GM21526 (cell line): ENCODE results near the gene SYNDIG1L.

Source experiments
- ATAC-seq: cut with Tn5 transposase; IDR thresholded peaks from one replicate; pipeline ENCODE4 v1.9.1; 2021; ENCODE audit warnings: moderate library complexity; ENCODE audit not compliant: unreplicated experiment, low FRiP score

SYNDIG1L gene

DNA sequence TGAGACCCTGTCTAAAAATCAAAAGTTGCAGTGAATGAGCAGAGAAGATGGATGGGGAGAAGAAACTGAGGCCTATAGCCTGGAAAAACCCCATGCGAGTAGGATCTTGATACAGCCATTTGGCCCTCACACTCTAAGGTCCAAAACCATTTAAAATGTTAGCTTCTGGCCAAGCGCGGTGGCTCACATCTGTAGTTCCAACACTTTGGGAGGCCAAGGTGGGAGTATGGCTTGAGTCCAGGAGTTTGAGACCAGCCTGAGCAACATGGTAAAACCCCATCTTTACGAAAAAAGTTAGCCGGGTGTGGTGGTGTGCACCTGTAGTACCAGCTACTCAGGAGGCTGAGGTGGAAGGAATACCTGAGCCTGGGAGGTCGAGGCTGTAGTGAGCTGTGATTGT is 58.0 kb downstream of the SYNDIG1L start:
- ATAC-seq = no peak

DNA sequence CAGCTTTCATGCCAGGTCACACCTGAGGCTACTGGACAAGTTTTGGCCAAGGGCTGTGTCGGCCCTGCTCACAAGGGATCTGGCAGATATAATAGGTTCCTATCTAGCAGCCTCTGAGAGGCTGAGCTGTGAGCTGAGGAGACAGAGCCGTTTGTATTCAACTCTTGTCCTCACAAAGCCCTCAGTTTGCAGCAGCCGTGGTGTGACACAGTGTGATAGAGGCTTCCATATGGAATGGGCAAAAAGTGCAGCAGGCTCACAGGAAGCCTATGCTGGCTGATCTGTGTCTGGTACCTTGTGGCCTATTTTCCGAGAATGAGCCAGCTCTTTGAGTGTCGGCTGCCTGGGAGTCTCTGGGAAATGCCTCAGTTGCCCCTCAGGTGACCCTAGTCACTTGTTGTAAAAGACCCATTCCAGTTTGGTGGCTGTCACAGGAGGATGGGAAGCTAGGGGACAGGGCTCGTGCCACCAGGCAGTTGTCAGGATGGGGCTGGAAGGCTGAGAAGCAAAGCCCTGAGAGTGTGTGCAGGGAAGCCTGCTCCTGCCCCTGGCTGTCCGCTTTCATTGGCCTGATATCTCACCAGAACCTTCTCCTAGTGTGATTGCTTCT is 61.6 kb downstream of the SYNDIG1L start:
- no peak for ATAC-seq

DNA sequence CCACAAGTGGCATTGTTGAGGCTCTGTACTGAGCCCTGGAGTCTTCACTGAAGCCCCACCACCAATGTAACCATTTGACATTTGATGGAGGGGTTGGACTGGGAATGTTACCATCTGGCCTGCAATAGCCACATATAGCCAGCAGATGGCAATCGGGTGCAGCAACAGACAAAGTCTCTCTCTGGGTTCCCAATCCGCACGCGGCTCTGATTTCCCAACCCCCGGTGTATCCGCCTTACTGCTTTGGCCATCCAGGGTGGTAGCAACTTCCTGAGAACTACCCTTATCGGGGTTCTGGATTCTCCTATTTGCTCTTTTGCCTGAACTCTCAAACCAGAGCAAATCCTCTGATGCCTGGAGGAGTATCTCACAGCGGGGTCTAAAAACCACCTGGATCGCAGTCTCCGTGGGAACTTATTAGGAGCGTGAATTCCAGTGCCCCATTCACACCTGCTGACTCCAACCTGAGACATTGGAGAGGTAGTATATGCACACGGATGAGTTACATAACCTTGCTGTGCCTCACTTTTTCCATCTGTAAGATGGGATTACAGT is 63.6 kb downstream of the SYNDIG1L start:
- ATAC-seq = no peak

DNA sequence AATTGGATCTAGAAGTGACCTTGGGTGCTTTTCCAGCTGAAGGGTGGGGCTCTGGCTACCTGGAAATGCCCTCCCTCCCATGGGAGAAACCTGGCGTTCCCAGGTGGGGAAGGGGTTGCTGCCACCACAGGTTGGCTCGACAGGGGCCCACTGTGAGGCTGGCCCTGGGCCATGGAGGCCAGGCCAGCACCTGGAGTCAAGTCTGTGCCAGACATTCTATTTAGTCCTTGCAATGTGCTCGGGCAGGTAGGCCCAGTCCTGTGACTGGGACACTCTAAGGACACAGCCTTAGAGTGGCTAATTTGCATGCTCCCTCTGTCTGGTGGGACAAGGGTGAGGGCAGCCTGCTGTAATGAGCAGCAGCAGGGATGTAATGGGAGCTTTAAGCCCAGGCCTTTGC is 65.8 kb downstream of the SYNDIG1L start:
- ATAC-seq = no peak

DNA sequence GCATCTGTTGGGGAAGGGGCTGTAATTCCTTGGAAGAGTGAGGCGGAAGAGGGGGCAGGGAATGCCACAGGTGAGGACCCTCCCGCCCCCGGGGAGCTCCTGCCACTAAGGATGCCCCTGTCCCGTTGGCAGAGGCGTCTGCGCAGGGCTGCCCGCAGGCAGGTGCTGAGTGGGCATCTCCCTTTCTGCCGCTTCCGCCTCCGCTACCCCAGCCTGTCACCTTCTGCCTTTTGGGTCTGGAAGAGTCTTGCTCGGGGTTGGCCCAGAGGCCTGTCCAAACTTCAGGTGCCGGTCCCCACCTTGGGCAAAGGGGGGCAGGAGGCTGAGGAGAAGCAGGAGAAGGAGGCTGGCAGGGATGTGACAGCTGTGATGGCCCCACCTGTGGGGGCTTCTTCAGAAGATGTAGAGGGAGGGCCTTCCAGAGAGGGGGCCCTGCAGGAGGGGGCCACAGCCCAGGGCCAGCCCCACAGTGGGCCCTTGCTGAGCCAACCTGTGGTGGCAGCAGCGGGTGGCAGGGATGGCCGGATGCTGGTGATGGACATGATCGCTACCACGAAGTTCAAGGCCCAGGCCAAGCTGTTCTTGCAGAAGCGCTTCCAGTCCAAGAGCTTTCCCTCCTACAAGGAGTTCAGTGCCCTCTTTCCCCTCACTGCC is 67.7 kb downstream of the SYNDIG1L start:
- no peak for ATAC-seq

DNA sequence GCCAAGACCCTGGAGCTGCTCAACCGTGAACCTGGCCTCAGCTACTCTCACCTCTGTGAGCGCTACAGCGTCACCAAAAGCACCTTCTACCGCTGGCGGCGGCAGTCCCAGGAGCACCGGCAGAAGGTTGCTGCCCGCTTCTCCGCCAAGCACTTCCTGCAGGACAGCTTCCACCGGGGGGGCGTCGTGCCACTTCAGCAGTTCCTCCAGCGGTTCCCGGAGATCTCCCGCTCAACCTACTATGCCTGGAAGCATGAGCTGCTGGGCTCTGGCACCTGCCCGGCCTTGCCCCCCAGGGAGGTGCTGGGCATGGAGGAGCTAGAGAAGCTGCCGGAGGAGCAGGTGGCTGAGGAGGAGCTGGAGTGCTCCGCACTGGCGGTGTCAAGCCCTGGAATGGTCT is 68.4 kb downstream of the SYNDIG1L start:
- no peak for ATAC-seq

DNA sequence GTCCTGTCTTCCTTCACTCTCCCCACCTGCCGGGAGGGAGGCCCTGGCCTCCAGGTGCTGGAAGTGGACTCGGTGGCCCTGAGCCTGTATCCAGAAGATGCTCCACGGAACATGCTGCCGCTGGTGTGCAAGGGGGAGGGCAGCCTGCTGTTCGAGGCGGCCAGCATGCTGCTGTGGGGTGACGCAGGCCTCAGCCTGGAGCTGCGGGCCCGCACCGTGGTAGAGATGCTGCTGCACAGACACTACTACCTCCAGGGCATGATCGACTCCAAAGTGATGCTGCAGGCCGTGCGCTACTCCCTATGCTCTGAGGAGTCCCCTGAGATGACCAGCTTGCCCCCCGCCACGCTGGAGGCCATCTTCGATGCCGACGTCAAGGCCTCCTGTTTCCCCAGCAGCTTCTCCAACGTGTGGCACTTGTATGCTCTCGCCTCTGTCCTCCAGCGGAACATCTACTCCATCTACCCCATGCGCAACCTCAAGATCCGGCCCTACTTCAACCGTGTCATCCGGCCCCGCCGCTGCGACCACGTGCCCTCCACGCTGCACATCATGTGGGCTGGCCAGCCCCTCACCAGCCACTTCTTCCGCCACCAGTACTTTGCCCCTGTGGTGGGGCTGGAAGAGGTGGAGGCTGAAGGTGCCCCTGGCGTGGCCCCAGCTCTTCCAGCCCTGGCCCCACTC is 69.0 kb downstream of the SYNDIG1L start:
- no peak for ATAC-seq
